Upper lobe of left lung (tissue), 4 donors: Measurements from ENCODE around the gene FAR1.

Experiments
- CTCF ChIP-seq, 6 experiments: fragments of 450-650 bp in 4 of 6; fragments of 200-600 bp in 2 of 6; sonication (generic) in 2 of 6; IDR thresholded peaks; one replicate each; pipeline ENCODE4 v1.5.1; 2016 to 2019; ENCODE audit warnings: antibody characterized with exemption in 6 of 6
- EP300 ChIP-seq, 4 donors: sonication (generic); formaldehyde crosslinking; IDR thresholded peaks; one replicate each; pipeline ENCODE4 v1.5.1; 2017; ENCODE audit warnings: antibody characterized with exemption in 4 of 4, control low read depth in 2 of 4
- POLR2A ChIP-seq, 4 donors: fragments of 450-650 bp; IDR thresholded peaks; one replicate each; pipeline ENCODE4 v1.5.1; 2016 to 2017; ENCODE audit warnings: antibody characterized with exemption in 4 of 4, mild to moderate bottlenecking in 2 of 4
- POLR2AphosphoS5 ChIP-seq, 2 donors: sonication (generic); formaldehyde crosslinking; IDR thresholded peaks; one replicate each; pipeline ENCODE4 v1.5.1; 2017; ENCODE audit warnings: antibody characterized with exemption in 2 of 2

DNA sequence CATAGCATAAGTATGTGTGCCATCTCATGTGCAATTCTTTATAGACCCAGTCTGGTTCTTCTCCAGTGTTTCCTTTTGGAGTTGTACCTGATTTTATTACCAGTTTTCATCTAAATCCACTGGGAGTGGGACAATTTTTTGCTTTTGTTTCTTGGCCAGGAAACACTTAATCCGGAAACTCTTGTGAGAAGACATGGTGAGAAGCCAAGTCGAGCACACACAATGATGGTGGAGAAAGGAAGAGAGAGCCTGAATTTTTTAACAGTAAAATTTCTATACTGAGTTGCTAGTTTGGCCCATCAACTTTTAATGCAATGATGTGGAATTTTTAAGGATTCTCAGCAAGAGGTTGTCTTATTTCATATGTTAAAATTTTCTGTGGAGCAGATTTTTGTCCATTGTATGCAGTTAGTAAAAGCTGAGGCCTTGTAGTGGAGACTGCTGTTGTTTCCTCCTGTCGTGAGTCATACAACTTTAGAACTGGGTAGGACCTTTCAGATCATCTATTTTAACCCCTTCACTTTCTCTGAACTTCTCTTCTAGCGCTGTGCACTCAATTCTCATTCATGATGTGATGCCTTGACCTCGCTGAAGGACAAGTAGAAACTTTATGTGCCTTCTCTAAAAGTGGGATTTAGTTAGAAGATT lies 17.1 kb downstream of the FAR1 start:
- TF ChIP-seq CTCF (IDR thresholded peaks at IDR 0.05): no peak
- TF ChIP-seq POLR2AphosphoS5 (IDR thresholded peaks at IDR 0.05): no peak
- TF ChIP-seq POLR2A (IDR thresholded peaks at IDR 0.05): no peak
- TF ChIP-seq EP300 (IDR thresholded peaks at IDR 0.05): no peak
